ENCODE data around the gene RIC1.
"Not testable (repeated sequence)": the region's sequence is repeated elsewhere in the genome, so short reads cannot be mapped to it uniquely, and the experiment has no call there.

The RIC1 gene, protein sequence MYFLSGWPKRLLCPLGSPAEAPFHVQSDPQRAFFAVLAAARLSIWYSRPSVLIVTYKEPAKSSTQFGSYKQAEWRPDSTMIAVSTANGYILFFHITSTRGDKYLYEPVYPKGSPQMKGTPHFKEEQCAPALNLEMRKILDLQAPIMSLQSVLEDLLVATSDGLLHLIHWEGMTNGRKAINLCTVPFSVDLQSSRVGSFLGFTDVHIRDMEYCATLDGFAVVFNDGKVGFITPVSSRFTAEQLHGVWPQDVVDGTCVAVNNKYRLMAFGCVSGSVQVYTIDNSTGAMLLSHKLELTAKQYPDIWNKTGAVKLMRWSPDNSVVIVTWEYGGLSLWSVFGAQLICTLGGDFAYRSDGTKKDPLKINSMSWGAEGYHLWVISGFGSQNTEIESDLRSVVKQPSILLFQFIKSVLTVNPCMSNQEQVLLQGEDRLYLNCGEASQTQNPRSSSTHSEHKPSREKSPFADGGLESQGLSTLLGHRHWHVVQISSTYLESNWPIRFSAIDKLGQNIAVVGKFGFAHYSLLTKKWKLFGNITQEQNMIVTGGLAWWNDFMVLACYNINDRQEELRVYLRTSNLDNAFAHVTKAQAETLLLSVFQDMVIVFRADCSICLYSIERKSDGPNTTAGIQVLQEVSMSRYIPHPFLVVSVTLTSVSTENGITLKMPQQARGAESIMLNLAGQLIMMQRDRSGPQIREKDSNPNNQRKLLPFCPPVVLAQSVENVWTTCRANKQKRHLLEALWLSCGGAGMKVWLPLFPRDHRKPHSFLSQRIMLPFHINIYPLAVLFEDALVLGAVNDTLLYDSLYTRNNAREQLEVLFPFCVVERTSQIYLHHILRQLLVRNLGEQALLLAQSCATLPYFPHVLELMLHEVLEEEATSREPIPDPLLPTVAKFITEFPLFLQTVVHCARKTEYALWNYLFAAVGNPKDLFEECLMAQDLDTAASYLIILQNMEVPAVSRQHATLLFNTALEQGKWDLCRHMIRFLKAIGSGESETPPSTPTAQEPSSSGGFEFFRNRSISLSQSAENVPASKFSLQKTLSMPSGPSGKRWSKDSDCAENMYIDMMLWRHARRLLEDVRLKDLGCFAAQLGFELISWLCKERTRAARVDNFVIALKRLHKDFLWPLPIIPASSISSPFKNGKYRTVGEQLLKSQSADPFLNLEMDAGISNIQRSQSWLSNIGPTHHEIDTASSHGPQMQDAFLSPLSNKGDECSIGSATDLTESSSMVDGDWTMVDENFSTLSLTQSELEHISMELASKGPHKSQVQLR (N-terminal part only)

GRCh38 chr9:5628530-5629311 lies at the start of gene RIC1:
RIC1 (plus strand) TSS chr9:5629107; CDS start chr9:5629310, 203 bp downstream.
- peak; percentile 94 for DNase-seq (ENCODE audit: low read depth)

DNA sequence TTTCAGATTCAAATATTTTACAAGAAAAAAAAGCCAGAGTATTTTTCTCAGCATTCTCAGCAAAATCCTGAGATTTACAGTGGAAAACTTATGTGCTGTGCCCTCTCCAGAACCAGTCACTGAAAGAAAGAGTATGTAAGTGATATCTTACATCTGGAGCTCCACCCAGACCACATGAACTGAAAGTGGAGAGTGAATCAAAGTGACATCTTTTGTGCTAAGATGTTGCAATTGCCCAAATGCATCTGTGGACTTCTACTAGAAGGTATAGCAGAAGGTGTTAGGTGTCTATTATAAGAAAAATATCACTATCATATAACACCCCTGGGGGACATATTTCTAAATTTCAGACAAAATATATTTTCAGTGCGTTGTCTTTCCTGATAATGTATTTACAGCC lies 49.0 kb upstream of the RIC1 start:
- DNase-seq (ENCODE audit: low read depth): peak; percentile 7

GRCh38 chr9:5580650-5581049 lies 48.3 kb upstream of the RIC1 start:
- no peak for DNase-seq (ENCODE audit: low read depth)

DNA sequence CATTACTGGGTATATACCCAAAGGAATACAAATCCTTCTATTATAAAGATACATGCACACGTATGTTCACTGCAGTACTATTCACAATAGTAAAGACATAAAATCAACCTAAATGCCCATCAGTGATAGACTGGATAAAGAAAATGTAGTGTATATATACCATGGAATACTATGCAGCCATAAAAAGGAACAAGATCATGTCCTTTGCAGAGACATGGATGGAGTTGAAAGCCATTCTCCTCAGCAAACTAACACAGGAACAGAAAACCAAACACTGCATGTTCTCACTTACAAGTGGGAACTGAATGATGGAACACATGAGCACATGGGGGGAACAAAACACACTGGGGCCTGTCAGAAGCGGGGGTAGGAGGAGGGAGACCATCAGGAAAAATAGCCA lies 47.2 kb upstream of the RIC1 start:
- DNase-seq (ENCODE audit: low read depth): not testable (repeated sequence)

GRCh38 chr9:5582835-5583195 lies 46.1 kb upstream of the RIC1 start:
- DNase-seq (ENCODE audit: low read depth): peak; percentile 69

DNA sequence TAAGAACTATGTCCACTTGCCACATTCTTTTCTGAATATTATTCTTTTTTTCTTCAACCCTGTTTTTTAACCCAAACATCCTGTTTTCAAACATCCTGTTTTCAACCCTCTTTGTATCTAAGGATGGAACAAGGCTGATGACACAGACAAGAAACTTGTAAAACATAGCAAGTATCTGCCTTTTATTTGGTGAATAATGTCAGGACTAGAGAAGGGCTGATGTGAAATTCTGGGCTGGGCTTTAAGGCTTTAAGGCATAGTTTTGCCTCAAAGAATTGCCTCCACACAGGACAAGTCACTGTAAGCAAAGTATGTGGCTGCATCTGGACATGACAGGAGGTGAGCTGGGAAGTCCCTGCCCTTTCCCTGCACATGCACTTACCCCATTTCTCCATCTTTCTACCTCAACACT lies 42.5 kb upstream of the RIC1 start:
- DNase-seq (ENCODE audit: low read depth): peak; percentile 21

DNA sequence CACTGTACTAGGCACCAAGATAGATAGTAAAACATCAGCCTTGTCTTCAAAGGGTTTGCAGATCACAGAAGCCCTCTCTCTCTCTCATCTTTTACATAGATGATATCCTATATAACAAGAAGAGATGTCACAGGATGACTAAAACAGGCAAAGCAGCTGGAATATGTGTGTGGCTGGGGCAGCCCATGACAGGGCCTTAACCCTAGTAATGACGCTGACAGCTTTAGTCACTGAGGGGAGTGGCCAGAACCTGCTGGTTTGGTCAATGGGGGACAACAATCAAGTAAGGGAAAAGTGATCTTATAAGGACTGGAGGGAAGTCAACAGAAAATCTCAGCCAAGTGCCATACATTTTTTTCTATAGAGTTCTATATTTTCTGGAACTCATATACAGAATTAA lies 41.9 kb upstream of the RIC1 start:
- DNase-seq (ENCODE audit: low read depth): peak; percentile 9

DNA sequence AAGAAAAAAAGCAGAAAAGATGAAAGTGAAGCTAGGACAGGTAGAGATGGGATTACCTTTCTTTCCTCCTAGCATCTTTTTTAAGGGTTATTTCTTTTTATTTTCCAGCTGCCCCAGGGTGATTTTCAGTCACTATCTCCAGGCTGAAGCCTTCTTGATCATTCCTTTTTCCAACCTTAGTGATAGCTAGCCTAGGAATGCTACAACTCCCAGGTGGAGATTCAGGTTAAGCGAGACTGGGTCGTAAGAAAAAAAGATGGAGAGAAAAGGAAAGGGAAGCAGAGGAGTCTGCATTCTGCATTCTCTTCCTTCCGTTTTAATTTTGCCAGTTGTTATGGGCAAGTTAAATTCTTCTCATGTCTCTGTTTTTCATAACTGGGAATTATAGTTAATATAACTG lies 36.7 kb upstream of the RIC1 start:
- no peak for DNase-seq (ENCODE audit: low read depth)

DNA sequence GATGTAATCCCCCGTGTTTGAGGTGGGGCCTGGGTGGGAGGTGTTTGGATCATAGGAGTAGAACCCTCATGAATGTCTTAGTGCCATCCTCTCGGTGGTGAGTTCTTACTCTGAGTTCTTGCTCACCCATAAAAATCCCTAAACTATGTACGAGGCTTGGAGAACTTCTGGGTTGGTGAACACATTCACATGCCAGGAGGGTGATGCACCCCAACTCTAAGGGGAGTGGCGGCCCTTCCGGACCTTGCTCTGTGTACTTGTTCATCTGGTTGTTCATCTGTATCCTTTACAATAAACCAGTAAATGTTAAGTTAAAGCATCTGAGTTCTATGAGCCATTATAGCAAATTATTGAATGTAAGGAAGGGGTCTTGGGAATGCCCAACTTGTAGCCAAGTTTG lies 36.0 kb upstream of the RIC1 start:
- no peak for DNase-seq (ENCODE audit: low read depth)

DNA sequence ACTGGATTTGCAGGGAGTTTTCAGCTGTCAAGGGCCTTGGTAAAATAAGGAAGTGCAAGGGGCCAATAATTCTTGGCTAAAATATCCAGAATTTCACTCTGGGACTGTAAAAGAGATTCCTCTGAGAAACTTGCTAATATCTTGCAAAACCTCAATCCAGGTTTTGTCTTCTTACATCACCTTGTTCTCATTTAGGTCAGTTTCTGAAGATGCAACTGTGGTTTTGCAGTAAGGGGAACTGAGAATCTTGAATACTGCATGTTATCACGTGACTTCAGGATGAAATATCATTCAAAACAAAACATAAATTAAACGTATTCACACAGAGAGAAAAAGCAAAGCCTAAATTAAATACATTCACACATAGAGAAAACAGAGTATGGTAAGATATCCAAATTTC lies 35.0 kb upstream of the RIC1 start:
- no peak for DNase-seq (ENCODE audit: low read depth)

DNA sequence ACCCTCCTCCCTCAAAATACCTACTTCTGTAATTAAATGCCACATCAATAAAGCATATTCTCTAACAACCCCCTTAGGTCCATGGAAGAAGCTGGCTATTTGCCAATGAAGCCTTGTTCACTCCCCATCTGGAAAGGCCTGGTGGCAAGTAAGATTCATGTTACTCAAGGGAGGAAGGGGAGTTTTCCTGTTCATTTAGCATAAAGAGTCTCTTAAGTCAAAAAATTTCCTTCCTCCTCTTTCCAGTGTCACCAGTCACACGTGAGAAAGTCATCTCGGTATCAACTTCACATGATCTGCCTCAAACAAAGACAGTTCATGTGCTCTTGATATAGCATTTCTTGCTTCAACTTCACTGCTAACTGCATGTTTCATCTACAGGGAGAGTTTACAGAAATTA lies 32.7 kb upstream of the RIC1 start:
- DNase-seq (ENCODE audit: low read depth): no peak

GRCh38 chr9:5608298-5609225 lies 20.3 kb upstream of the RIC1 start:
- DNase-seq (ENCODE audit: low read depth): no peak

- DNase-seq (ENCODE audit: low read depth): no peak
Observed at GRCh38 chr9:5609226-5609596, 19.7 kb upstream of the RIC1 start.

- DNase-seq (ENCODE audit: low read depth): no peak
Observed at GRCh38 chr9:5610491-5610890, 18.4 kb upstream of the RIC1 start.

DNA sequence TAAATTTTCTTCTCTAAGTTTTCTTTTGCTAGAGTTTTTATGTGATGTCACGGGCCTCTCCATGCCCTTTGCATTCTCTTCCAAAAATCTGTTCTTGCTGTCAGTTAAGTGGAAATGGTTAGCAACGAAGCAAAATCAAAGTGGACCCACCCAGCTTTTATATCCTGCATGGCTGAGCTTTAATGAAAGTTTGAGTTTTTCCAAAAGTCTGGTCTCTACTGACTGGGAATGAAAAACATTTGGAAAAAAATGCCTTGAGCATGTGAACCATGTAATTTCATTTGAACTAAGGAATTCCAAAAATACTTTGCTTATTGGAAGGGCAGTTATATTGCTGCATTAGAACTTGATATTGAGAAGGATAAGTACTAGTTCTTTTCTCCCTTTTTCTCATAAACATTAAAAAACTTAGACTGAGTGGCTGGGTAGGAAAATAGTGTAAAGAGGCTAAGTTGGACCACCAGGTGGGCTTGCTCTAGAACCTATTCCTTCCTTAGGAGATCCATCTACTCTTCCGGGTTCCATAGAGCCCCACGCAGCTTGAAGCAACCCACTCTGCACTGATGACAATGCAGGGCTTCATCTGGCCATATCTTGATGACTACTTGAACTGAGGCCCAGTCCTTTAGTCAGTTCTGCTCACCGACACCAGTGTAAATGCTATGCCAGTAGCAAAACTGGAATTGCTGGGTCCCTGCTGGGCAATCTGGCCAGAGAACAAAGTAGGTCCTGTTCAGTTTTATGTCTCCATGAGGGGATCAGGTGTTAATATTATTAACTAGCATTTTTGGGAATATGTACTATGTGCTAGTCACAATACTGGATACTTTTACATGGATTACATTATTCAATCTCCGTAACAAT lies 17.4 kb upstream of the RIC1 start:
- DNase-seq (ENCODE audit: low read depth): no peak

DNA sequence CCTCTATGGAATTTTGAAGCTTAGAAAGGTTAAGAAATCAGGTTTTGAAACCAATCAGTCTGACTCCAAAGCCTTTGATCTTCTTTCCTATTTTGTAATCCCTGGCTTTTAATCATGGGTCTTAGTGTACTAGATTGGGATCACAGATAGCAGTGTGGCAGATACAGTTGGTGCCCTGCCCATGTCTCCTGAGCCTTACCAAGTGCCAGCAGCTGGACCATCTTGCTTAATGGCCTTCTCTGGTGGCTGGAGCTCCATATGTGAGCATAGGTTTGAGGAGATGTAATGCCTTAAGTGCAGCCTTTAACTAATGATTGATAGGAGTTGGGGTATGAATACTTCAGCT lies 16.7 kb upstream of the RIC1 start:
- DNase-seq (ENCODE audit: low read depth): no peak

DNA sequence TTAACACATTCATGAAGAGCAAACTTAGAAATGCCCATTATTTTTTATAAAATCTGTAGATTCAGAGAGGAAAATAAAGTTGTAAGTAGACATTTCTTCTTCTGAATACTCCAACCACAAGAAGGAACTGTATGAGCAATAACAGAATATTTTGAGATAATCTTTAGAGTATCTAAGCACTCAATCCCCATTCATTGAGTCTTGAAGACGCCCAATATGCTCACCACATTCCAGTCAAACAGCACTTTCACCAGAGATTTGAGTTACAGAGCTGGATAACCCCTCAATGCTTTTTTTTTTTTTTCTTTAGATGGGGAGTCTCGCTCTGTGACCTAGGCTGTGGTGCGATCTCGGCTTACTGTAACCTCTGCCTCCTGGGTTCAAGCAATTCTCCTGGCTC lies 14.7 kb upstream of the RIC1 start:
- DNase-seq (ENCODE audit: low read depth): no peak

GRCh38 chr9:5614985-5615384 lies 13.9 kb upstream of the RIC1 start:
- no peak for DNase-seq (ENCODE audit: low read depth)

GRCh38 chr9:5617749-5618148 lies 11.2 kb upstream of the RIC1 start:
- DNase-seq (ENCODE audit: low read depth): no peak

DNA sequence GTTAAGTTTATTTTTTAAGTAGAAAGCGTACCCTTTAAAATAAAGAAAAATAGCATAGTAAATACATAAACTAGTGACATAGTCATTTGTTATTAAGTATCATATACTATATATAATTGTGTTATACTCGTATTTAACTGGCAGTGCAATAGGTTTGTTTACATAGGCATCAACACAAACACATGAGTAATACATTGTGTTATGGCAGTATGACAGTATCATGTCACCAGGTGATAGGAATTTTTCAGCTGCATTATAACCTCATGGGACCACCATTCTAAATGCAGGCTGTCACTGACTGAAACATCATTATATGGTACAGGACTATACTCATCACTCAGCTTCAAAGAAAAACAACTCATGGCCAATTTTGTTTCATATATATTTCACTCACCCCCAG lies 8.4 kb upstream of the RIC1 start:
- DNase-seq (ENCODE audit: low read depth): no peak
